HCT116 (cell line): ENCODE results near the gene SKAP1. TPM values are rescaled to one million over a fixed set of nuclear protein-coding genes. Genes with fewer than 3 reads are reported as not detected.
A peak's percentile ranks its signal among the peaks of the same experiment; 100 is the strongest.

Experiments used
- ATAC-seq: fragments of 200-7000 bp; cut with Tn5 transposase; 2 replicates; pipeline ENCODE4 v1.9.1; 2020; ENCODE audit warnings: mild to moderate bottlenecking, moderate library complexity
- BruUV-seq: library from RNA; stranded (reverse); fragments of 400-500 nt; replicated peaks from 2 replicates; lab custom pipeline; 2021; lab: Mats Ljungman, UMichigan
- CTCF ChIA-PET: fragments of 300-600 bp; sonication (Branson Sonifier 250); formaldehyde crosslinking; loops from one replicate; lab custom pipeline; 2021; ENCODE audit warnings: antibody characterized with exemption; lab: Charles Lee
- POLR2A ChIA-PET: fragments of 300-600, 350-600 bp; sonication (Branson Sonifier 250); formaldehyde crosslinking; loops from one replicate; lab custom pipeline; 2021; ENCODE audit warnings: antibody characterized with exemption; lab: Charles Lee
- RAD21 ChIA-PET, 2 experiments: fragments of 300-600 bp; sonication (Branson Sonifier 250); formaldehyde crosslinking; loops; one replicate each; lab custom pipeline; 2023; ENCODE audit warnings: low total read pairs in 2 of 2; ENCODE audit not compliant: uncharacterized antibody in 2 of 2, unreplicated experiment in 2 of 2, low non-redundant PET in 1 of 2; lab: Charles Lee
- DNase-seq: peaks from one replicate; pipeline ENCODE4 v3.0.0-alpha.2; 2010; ENCODE audit warnings: low read depth, low spot score
- H2AFZ ChIP-seq: fragments of 200-600 bp; shearing (Covaris generic), sonication (generic); 2 replicates; pipeline ENCODE4 v1.6.1; 2017; ENCODE audit warnings: low read depth, mixed run types, mixed read lengths, antibody characterized with exemption, low read length; ENCODE audit not compliant: poor library complexity, severe bottlenecking
- H3K27ac ChIP-seq: 2 replicates; pipeline ENCODE4 v1.5.1; 2012; ENCODE audit warnings: low read depth, low read length
- H3K27me3 ChIP-seq: fragments of 200-600 bp; sonication (generic); 2 replicates; pipeline ENCODE4 v1.6.1; 2016; ENCODE audit warnings: mixed run types, low read length, mixed read lengths; ENCODE audit not compliant: insufficient read depth
- H3K36me3 ChIP-seq, 2 experiments: fragments of 200-500 bp in 1 of 2; fragments of 200-600 bp in 1 of 2; sonication (Bioruptor generic) in 1 of 2; sonication (generic) in 1 of 2; 2 replicates each; pipeline versions ENCODE4 v1.5.1 to v1.6.1; 2014 to 2016; ENCODE audit warnings: low read length in 2 of 2, inconsistent platforms in 1 of 2, mixed read lengths in 1 of 2, mixed run types in 1 of 2; ENCODE audit not compliant: insufficient read depth in 2 of 2, control insufficient read depth in 1 of 2
- H3K4me1 ChIP-seq, 2 experiments: fragments of 200-600 bp in 1 of 2; sonication (generic) in 1 of 2; 2 replicates each; pipeline versions ENCODE4 v1.5.1 to v1.6.1; 2012 to 2017; ENCODE audit warnings: low read length in 2 of 2, inconsistent platforms in 1 of 2, mild to moderate bottlenecking in 1 of 2, mixed read lengths in 1 of 2, mixed run types in 1 of 2, moderate library complexity in 1 of 2; ENCODE audit not compliant: insufficient read depth in 2 of 2, control insufficient read depth in 1 of 2
- H3K4me2 ChIP-seq: fragments of 200-600 bp; sonication (generic); 2 replicates; pipeline ENCODE4 v1.6.1; 2017; ENCODE audit warnings: mixed run types, low read length, mixed read lengths
- H3K4me3 ChIP-seq, 2 experiments: fragments of 200-600 bp in 1 of 2; sonication (generic) in 1 of 2; replicated peaks in 1 of 2; 2 replicates each; pipeline ENCODE4 v1.5.1; 2011 to 2016; ENCODE audit warnings: low read length in 2 of 2, control low read depth in 1 of 2, low read depth in 1 of 2, mild to moderate bottlenecking in 1 of 2, mixed read lengths in 1 of 2, mixed run types in 1 of 2
- H3K79me2 ChIP-seq: fragments of 200-600 bp; sonication (generic); 2 replicates; pipeline ENCODE4 v1.6.1; 2017; ENCODE audit warnings: mild to moderate bottlenecking, mixed run types, low read length, moderate library complexity, mixed read lengths; ENCODE audit not compliant: insufficient read depth
- H3K9ac ChIP-seq: fragments of 200-600 bp; sonication (generic); 2 replicates; pipeline ENCODE4 v1.6.1; 2016; ENCODE audit warnings: low read length, mixed read lengths
- H3K9me2 ChIP-seq: fragments of 200-600 bp; sonication (generic), shearing (Covaris generic); 2 replicates; pipeline ENCODE4 v1.6.1; 2017; ENCODE audit warnings: mixed run types, mild to moderate bottlenecking, moderate library complexity; ENCODE audit not compliant: insufficient read depth
- H3K9me3 ChIP-seq, 2 experiments: fragments of 200-500 bp in 1 of 2; fragments of 200-600 bp in 1 of 2; sonication (Bioruptor generic) in 1 of 2; sonication (generic) in 1 of 2; 2 replicates each; pipeline ENCODE4 v1.6.1; 2014 to 2017; ENCODE audit warnings: low read length in 2 of 2, mixed read lengths in 2 of 2, inconsistent platforms in 1 of 2, low read depth in 1 of 2, mild to moderate bottlenecking in 1 of 2, mixed run types in 1 of 2, moderate library complexity in 1 of 2; ENCODE audit not compliant: control insufficient read depth in 1 of 2, insufficient read depth in 1 of 2
- H4K20me1 ChIP-seq: fragments of 200-600 bp; sonication (generic), shearing (Covaris generic); 2 replicates; pipeline ENCODE4 v1.6.1; 2017; ENCODE audit warnings: mixed run types, mild to moderate bottlenecking, moderate library complexity; ENCODE audit not compliant: insufficient read depth
- ATF3 ChIP-seq: IDR thresholded peaks from 2 replicates; pipeline ENCODE4 v1.6.1; 2012
- CBX3 ChIP-seq: IDR thresholded peaks from 2 replicates; pipeline ENCODE4 v1.6.1; 2012; ENCODE audit warnings: low read depth
- CEBPB ChIP-seq: IDR thresholded peaks from 2 replicates; pipeline ENCODE4 v1.6.1; 2012; ENCODE audit warnings: low read depth
- CTCF ChIP-seq, 3 experiments: fragments of 200-600 bp in 1 of 3; sonication (generic) in 1 of 3; IDR thresholded peaks in 2 of 3; conservative IDR thresholded peaks in 1 of 3; 2 replicates each; pipeline ENCODE4 v1.5.1; 2012 to 2017; ENCODE audit warnings: low read depth in 2 of 3, low read length in 2 of 3, antibody characterized with exemption in 1 of 3, borderline replicate concordance in 1 of 3, control low read depth in 1 of 3, mild to moderate bottlenecking in 1 of 3, mixed read lengths in 1 of 3, mixed run types in 1 of 3, moderate library complexity in 1 of 3; ENCODE audit not compliant: insufficient read depth in 1 of 3
- EGR1 ChIP-seq: IDR thresholded peaks from 2 replicates; pipeline ENCODE4 v1.6.1; 2012; ENCODE audit warnings: low read depth
- ELF1 ChIP-seq: IDR thresholded peaks from 2 replicates; pipeline ENCODE4 v1.6.1; 2012; ENCODE audit warnings: low read depth, borderline replicate concordance
- EZH2 ChIP-seq: fragments of 200-600 bp; sonication (generic); IDR thresholded peaks from 2 replicates; pipeline ENCODE4 v1.6.1; 2017; ENCODE audit warnings: antibody characterized with exemption, mixed run types
- EZH2phosphoT487 ChIP-seq: fragments of 200-600 bp; IDR thresholded peaks from 2 replicates; pipeline ENCODE4 v1.6.1; 2018; ENCODE audit warnings: antibody characterized with exemption, borderline replicate concordance
- FOSL1 ChIP-seq: IDR thresholded peaks from 2 replicates; pipeline ENCODE4 v1.6.1; 2012; ENCODE audit warnings: low read depth
- JUND ChIP-seq: IDR thresholded peaks from 2 replicates; pipeline ENCODE4 v1.6.1; 2012
- MAX ChIP-seq: IDR thresholded peaks from 2 replicates; pipeline ENCODE4 v1.6.1; 2012
- POLR2A ChIP-seq: IDR thresholded peaks from 2 replicates; pipeline ENCODE4 v1.7.0; 2011; ENCODE audit warnings: borderline replicate concordance; ENCODE audit not compliant: insufficient read depth, insufficient read length; ENCODE audit errors: extremely low read depth
- RAD21 ChIP-seq: IDR thresholded peaks from 2 replicates; pipeline ENCODE4 v1.6.1; 2012; ENCODE audit warnings: low read depth, mild to moderate bottlenecking
- REST ChIP-seq: IDR thresholded peaks from 2 replicates; pipeline ENCODE4 v1.6.1; 2012; ENCODE audit warnings: low read depth
- TCF7L2 ChIP-seq: IDR thresholded peaks from 2 replicates; pipeline ENCODE4 v1.7.0; 2011; ENCODE audit warnings: borderline replicate concordance, inconsistent platforms; ENCODE audit not compliant: insufficient read depth, insufficient read length; ENCODE audit errors: extremely low read depth
- YY1 ChIP-seq: IDR thresholded peaks from 2 replicates; pipeline ENCODE4 v1.6.1; 2011; ENCODE audit warnings: low read length, low read depth, moderate library complexity, mild to moderate bottlenecking; ENCODE audit not compliant: insufficient replicate concordance; ENCODE audit errors: extremely low read depth
- ZBTB33 ChIP-seq: IDR thresholded peaks from 2 replicates; pipeline ENCODE4 v1.6.1; 2011; ENCODE audit warnings: mild to moderate bottlenecking, low read length, moderate library complexity; ENCODE audit not compliant: insufficient replicate concordance; ENCODE audit errors: extremely low read depth
- ZNF274 ChIP-seq: fragments of 200-500 bp; sonication (Bioruptor generic); IDR thresholded peaks from 2 replicates; pipeline ENCODE4 v1.6.1; 2014; ENCODE audit warnings: mild to moderate bottlenecking, low read depth, low read length, inconsistent platforms
- intact Hi-C: fragments of 100-400 bp; cut with micrococcal nuclease; formaldehyde crosslinking; loops from 2 replicates; pipeline ENCODE4 v1.10.0; 2022
- total RNA-seq: library from RNA; stranded (reverse); gene quantifications from one replicate; pipeline ENCODE4 v1.2.1, GENCODE V29; 2021; ENCODE audit not compliant: unreplicated experiment

The SKAP1 gene
- total RNA-seq, 1 experiment from 2014 or later: 12.4 TPM

- TF ChIP-seq ZBTB33 (no peak), RAD21 (peak; percentile 86), FOSL1 (no peak), CTCF (IDR thresholded peaks at IDR 0.05 in 2 of 3, conservative IDR thresholded peaks at IDR 0.05 in 1 of 3; ENCODE audit: borderline replicate concordance in 1 of 3, insufficient read depth in 1 of 3, low read depth in 2 of 3, low read length in 2 of 3) (peak; percentile 80 to 87 (median 83)), TCF7L2 (no peak), EZH2 (no peak), ELF1 (no peak), REST (no peak), JUND (no peak), YY1 (peak; percentile 34), ZNF274 (no peak), EZH2phosphoT487 (no peak), ATF3 (no peak), POLR2A (no peak), MAX (no peak), CEBPB (no peak), CBX3 (no peak), EGR1 (no peak)
- Histone ChIP-seq H3K79me2 (no peaks in the 10 kb centered on the region), H3K27me3 (peaks cover 25% of the 10 kb centered on the region; the same call in 1 of the 2 replicates), H3K4me1 (peaks cover 3 to 6% of the 10 kb centered on the region in 2 experiments; a peak in 3 of 4 replicates), H3K9me2 (no peaks in the 10 kb centered on the region), H3K27ac (no peak overlapping the region), H3K4me2 (no peak overlapping the region), H3K36me3 (no peaks in the 10 kb centered on the region), H3K9ac (no peak overlapping the region), H3K9me3 (no peaks in the 10 kb centered on the region), H4K20me1 (no peaks in the 10 kb centered on the region), H3K4me3 (no peak overlapping the region), H2AFZ (peak overlapping the region; percentile 65)
- ChIA-PET CTCF (interaction anchor here (0.7 to 2.0 kb wide), 10 partner anchors 9 to 725 kb away, joined by 3 to 7 read pairs (median 3); no protein-coding TSS in a partner anchor), POLR2A (no interaction called here), RAD21 (interaction anchor here in 1 of 2 experiments (1.0 kb wide), 1 partner anchor 61 kb away, joined by 4 read pairs; no protein-coding TSS in a partner anchor)
- ATAC-seq (peak; percentile 95), DNase-seq (peak; percentile 45)
- intact Hi-C loops: loop anchor here (1.0 to 10.0 kb wide), 3 partner anchors 464 to 721 kb away; no protein-coding TSS in a partner anchor
- no TSS peak for BruUV-seq
Measured at GRCh38 chr17:48153691-48154358, 276.2 kb downstream of the SKAP1 start.
